Kidney (tissue), 14 donors: Measurements from ENCODE around the gene TBP. TPM values are rescaled to one million over a fixed set of nuclear protein-coding genes. Genes with fewer than 3 reads are reported as not detected.

ENCODE experiments used
- DNase-seq, 5 donors: peaks; one replicate each; pipeline ENCODE4 v3.0.0-alpha.2; 2013 to 2020
- FAIRE-seq: peaks from 2 replicates; lab custom pipeline; 2012; peaks lifted over from hg19 to GRCh38; lab: Jason Lieb, UNC
- H3K27ac ChIP-seq, 2 donors: one replicate each; pipeline ENCODE4 v1.7.0; 2013; ENCODE audit warnings: low read depth in 2 of 2, low read length in 2 of 2, inconsistent platforms in 1 of 2
- H3K27me3 ChIP-seq: one replicate; pipeline ENCODE4 v1.7.1; 2013; ENCODE audit warnings: low read length, inconsistent platforms; ENCODE audit not compliant: control insufficient read depth, insufficient read depth
- H3K36me3 ChIP-seq, 3 donors: one replicate each; pipeline versions ENCODE4 v1.7.0 to v1.7.1; 2013; ENCODE audit warnings: low read length in 3 of 3, control low read depth in 1 of 3, inconsistent platforms in 1 of 3; ENCODE audit not compliant: insufficient read depth in 3 of 3, control insufficient read depth in 2 of 3
- H3K4me1 ChIP-seq, 3 donors: one replicate each; pipeline versions ENCODE4 v1.7.0 to v1.7.1; 2013; ENCODE audit warnings: low read length in 3 of 3, inconsistent platforms in 1 of 3, low read depth in 1 of 3; ENCODE audit not compliant: control insufficient read depth in 2 of 3, insufficient read depth in 2 of 3
- H3K4me3 ChIP-seq, 3 donors: one replicate each; pipeline versions ENCODE4 v1.7.0 to v1.8.1; 2013; ENCODE audit warnings: low read length in 3 of 3, control low read depth in 1 of 3, inconsistent platforms in 1 of 3
- H3K9ac ChIP-seq, 3 donors: one replicate each; pipeline versions ENCODE4 v1.7.0 to v1.7.1; 2013; ENCODE audit warnings: low read length in 3 of 3, control low read depth in 1 of 3, inconsistent platforms in 1 of 3
- H3K9me3 ChIP-seq, 3 donors: one replicate each; pipeline versions ENCODE4 v1.7.0 to v1.7.1; 2013; ENCODE audit warnings: low read length in 3 of 3, control low read depth in 1 of 3, inconsistent platforms in 1 of 3; ENCODE audit not compliant: control insufficient read depth in 2 of 3, insufficient read depth in 1 of 3
- CTCF ChIP-seq: IDR thresholded peaks from 3 replicates; pipeline ENCODE4 v1.5.1; 2012; ENCODE audit warnings: mild to moderate bottlenecking, moderate library complexity, borderline replicate concordance; ENCODE audit not compliant: insufficient read depth; ENCODE audit errors: extremely low read depth
- intact Hi-C: fragments of 100-400 bp; cut with DNase I; formaldehyde crosslinking; loops from one replicate; pipeline ENCODE4 v1.11.1; 2022
- polyA plus RNA-seq: library from polyadenylated mRNA; stranded (reverse); fragments of 350-450 nt; fragmentation: Illumina TruSeq; extraction: RNeasy Lipid Tissue Mini Kit (QIAGEN cat#74804); gene quantifications from one replicate; pipeline ENCODE4 v1.2.3, GENCODE V29; 2014; ENCODE audit warnings: low read depth, low replicate concordance; ENCODE audit not compliant: insufficient read depth
- total RNA-seq: library from RNA; stranded (reverse); fragmentation: NEBNext Ultra II Directional; extraction: Animal tissue kit (Norgen Biotek cat#: 25700); gene quantifications from one replicate; pipeline ENCODE4 v1.2.1, GENCODE V29; 2021
- donor health status: control.
- donor health status: control.
- donor health status: control.
- donor health status: control.
- donor health status: control.
- donor health status: DM: yes; HTN: yes; CAD: no.
- donor health status: Normal renal cell carcinoma (clear cell type).

Gene TBP
- total and polyA plus RNA-seq, 2 donors from 2014 or later: 11.1 to 16.7 TPM

GRCh38 chr6:170555305-170555704, 1.1 kb downstream of the TBP start:
- H3K9me3 ChIP-seq: no peaks in the 10 kb centered on the region
- H3K9ac ChIP-seq: peak overlapping the region; percentile 83 to 94 (median 87)
- intact Hi-C loops: no loop called here
- H3K4me1 ChIP-seq: peaks cover 7 to 22% (median 18%) of the 10 kb centered on the region in 3 donors
- no peaks in the 10 kb centered on the region for H3K27me3 ChIP-seq
- DNase-seq (no peak), FAIRE-seq (no peak)
- H3K36me3 ChIP-seq: peaks cover 0 to 2% (median 0%) of the 10 kb centered on the region in 3 donors
- TF ChIP-seq CTCF: no peak
- H3K4me3 ChIP-seq: peak overlapping the region; percentile 92 to 100 (median 94)
- H3K27ac ChIP-seq: no peak overlapping the region

DNA sequence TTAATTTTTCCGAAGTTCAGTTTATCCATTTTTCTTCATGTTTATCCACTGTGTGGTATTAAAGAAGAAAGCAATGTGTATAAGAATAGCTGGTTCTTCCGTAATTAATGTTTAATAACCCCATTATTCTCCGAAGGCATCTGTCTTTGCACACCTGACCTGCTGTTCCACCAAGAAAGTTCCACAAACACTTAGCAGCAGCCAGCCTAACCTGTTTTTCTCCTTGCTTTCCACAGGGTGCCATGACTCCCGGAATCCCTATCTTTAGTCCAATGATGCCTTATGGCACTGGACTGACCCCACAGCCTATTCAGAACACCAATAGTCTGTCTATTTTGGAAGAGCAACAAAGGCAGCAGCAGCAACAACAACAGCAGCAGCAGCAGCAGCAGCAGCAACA, 7.4 kb downstream of the TBP start:
- no peaks in the 10 kb centered on the region for H3K4me1 ChIP-seq
- no peak for FAIRE-seq
- H3K9ac ChIP-seq: no peak overlapping the region
- DNase-seq: no peak
- H3K4me3 ChIP-seq: no peak overlapping the region
- no peaks in the 10 kb centered on the region for H3K27me3 ChIP-seq
- intact Hi-C loops: no loop called here
- H3K9me3 ChIP-seq: no peaks in the 10 kb centered on the region
- H3K36me3 ChIP-seq: peaks cover 6 to 21% (median 10%) of the 10 kb centered on the region in 3 donors
- TF ChIP-seq CTCF: no peak
- no peak overlapping the region for H3K27ac ChIP-seq

DNA sequence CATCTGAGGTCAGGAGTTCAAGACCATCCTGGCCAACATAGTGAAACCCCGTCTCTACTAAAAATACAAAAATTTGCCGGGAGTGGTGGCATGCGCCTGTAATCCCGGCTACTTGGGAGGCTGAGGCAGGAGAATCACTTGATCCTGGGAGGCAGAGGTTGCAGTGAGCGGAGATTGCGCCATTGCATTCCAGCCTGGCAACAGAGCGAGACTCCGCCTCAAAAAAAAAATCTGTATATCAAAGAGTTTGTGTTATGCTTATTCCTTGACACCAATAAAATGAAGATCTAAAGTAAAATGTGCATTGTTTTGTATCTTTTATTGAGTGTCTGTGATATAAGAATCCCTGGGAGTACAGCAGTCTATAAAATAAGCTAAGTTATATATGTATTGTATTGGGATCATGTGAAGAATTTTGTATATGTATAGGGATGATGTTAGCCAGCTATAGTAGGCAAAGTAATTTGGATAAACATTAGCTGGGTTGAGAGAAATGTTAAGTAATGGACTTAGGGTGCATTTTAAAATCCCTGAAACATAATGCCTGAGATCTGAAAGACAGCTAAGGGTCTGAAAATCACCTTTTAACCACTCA, 10.9 kb downstream of the TBP start:
- H3K27me3 ChIP-seq: no peaks in the 10 kb centered on the region
- peaks cover 10 to 34% (median 27%) of the 10 kb centered on the region in 3 donors for H3K36me3 ChIP-seq
- no peak overlapping the region for H3K4me3 ChIP-seq
- no peak for DNase-seq
- no peak overlapping the region for H3K9ac ChIP-seq
- no peaks in the 10 kb centered on the region for H3K4me1 ChIP-seq
- intact Hi-C loops: no loop called here
- FAIRE-seq: no peak
- H3K9me3 ChIP-seq: no peaks in the 10 kb centered on the region
- no peak for TF ChIP-seq CTCF
- H3K27ac ChIP-seq: no peak overlapping the region
